Right renal pelvis (tissue), 4 donors: Measurements from ENCODE around the gene TMEM143. TPM values are rescaled to one million over a fixed set of nuclear protein-coding genes. Genes with fewer than 3 reads are reported as not detected.
"Not testable (repeated sequence)": the region's sequence is repeated elsewhere in the genome, so short reads cannot be mapped to it uniquely, and the experiment has no call there.

Source experiments
- DNase-seq, 4 donors: peaks; one replicate each; pipeline ENCODE4 v3.0.0-alpha.2; 2013; ENCODE audit warnings: low read depth in 4 of 4, low spot score in 3 of 4, missing footprints in 1 of 4
- polyA plus RNA-seq, 4 donors: library from polyadenylated mRNA; unstranded; fragments of 120-200 nt; gene quantifications; one replicate each; pipeline ENCODE4 v1.2.1, GENCODE V29; 2013; ENCODE audit not compliant: insufficient read length in 4 of 4

The TMEM143 gene
- polyA plus RNA-seq, 4 donors = 8.9 to 14.1 (median 11.2) TPM

DNA sequence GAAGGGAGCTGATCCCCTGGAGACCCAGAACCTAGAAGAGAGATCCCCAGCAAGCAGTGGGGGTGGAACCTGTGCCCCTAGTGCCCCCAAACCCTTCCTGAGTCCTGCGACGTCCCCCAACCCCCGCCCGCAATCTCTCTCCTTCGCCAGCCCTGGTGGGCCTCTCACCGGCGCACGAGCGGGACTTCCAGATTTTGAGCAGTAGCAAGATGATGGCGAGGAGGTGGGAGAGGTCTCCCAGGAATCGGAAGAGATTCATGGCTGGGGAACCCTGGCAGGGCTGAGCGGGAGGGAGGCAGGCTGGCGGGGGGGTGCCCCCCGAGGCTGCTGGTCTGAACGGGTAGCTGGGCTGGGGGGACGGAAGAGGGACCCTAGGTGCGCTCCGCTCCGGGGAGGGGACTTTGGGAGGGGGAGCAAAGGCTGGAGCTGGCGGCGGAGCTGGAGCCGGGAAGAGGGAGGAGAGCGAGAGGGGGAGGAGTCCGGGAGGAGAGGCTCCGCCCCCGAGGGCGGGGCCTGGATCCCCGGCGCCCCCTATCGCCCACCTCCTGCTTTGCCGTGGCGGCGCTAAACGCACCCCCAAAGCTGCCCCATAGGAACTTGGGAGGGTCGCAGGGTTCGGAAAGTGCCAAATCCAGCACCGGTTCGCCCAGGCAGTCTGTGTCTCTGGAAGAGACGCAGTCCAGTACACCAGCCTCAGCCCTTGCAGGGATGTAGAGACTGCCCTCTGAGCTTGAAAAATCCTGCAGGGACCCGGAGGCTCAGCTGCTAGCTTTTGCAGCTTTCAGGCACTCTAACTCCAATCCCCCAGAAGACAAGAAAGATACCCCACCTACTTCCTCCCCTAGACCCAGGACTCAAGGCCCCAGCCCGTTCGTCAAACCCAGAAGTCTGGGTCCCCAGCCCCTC, 27.6 kb upstream of the TMEM143 start, which contains the start of gene KDELR1:
Gene KDELR1, minus strand, starts transcription at position 452 of the 906 bp plus-strand sequence. Its CDS starts 193 bp downstream, at position 259.
- peak in 2 of 4 donors; percentile 61 to 78 for DNase-seq

DNA sequence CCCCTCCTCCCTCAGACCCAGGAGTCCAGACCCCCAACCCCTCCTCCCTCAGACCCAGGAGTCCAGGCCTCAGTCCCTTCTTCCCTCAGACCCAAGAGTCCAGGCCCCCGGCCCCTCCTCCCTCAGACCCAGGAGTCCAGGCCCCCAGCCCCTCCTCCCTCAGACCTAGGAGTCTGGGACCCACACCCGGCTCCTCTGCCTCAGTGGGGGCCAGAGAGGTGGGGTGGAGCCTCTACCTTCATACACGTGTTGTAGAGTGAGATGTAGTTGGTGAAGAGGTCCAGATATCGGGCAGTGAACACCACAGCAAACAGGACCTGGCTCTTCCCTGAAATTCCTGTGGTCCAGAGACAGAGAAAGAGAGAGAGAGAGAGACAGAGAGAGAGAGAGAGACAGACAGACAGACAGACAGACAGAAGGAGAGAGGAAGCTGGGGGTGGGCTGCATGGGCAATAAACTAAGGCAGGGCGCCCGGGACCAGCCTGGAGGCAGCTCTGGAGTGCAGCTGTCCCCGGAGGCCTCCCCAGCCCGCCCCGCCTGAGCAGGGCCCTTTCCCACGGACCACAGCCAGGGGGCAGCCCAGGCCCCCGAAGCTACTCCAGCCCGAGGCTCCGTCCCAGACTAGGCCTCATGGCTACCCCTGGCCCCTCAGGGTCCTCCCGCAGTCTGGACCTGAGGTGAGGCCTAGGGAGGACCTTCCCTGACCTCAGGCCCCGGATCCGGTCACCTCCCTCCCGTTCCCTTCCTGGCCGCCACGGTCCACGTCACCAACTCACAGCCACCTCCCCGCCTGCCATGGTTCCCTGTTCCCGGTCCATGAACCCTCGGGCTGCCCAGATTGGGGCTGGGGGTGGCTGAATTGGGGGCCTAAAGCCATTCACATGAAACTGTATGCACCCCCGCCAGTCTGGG, 26.7 kb upstream of the TMEM143 start:
- no peak for DNase-seq

DNA sequence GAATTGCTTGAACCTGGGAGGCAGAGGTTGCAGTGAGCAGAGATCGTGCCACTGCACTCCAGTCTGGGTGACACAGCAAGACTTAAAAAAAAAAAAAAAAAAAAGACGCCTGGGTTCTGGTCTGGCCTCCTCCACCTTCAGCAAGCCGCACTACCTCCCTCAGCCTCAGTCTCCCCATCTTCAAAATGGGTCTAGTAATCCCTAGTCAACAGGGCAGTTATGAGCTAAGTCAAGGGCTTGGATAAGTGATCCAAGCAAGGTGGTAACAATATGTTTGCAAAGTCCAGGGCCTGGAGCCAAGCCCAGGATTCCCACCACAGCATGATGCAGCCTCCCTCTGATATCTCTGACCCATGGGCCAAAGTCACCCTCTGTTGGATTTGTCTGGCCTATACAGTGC, 23.2 kb upstream of the TMEM143 start:
- DNase-seq = no peak

DNA sequence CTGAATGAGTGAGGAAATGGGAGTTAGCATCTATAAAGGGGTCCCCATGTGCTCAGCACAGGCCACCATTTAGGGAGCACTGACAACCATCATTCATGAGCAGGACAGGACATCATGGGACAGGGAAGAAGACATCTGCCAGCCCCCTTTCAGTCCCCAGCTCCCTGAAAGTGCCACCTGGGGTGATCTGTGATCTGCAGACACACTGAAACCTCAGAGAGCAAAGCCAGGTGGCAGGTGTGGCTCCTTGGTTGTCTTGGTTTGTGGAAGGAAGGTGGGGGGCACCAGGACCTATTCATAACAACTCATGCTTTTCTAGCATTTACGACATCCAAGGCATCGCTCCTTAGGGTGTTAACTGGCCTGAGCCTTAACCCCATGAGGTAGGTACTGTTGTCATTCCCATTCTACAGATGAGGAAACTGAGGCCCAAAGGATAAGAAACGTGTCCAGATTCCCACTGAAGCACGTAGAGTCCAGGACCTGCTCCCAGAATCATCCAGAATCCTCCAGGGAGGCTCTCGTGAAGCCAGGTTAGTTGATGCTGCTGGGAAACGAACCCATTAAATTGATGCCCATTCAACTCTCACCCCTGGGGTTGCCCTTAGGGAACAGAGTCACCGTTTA, 21.8 kb upstream of the TMEM143 start:
- DNase-seq = no peak

DNA sequence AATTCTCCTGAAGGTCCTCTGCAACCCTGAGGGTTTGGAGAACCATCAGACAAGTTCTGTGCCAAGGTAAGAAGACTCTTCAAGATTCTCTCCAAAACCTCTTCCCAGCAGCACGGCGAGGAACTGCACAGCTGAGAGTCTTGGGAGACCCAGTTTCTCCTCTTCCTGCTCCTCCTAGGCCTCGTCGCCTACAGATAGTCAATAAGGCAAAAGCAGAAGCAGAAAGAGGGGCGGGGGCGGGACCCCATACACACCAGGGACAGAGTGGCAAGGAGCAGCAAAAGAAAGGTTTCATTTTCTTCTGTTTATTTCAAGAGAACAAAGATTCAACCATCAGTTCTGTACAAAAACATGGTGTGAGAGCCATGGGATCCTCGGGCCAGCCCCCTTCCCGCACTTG, 18.5 kb upstream of the TMEM143 start:
- no peak for DNase-seq

DNA sequence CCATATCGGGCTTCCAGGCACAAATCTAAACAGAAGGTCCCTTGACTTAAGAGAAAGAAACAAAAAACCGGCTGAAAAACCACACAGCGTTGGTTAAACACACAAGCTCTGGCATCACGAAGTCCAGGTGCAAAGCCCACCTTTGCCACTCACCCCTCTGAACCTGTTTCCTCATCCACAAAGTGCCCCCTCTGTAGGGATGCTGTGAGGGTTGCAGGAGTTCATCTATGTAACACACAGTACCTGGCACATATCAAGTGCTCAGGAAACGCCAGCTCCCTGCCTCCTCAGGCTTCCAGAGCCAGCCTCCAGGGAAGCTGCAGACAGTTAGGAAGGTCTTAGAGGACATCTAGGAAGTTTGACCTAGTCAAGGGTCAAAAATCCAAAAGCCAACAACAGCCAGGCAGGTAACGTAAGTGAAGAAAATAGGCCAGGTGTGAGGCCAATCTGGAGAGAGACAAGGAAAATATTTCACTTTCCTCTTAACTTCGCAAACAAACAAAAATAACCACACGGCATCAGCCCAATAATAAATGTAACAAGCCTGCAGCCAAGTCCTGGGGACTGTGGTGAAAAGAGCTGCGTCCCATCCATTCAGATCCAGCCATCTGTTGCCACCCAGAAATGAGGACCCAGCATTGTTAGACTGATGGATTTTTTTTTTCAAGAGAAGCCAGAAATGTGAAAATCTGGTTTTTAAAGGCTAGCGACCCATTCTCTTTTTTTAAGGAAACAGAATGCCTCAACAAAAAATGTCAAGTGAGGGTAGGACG, 17.6 kb upstream of the TMEM143 start:
- DNase-seq = no peak

DNA sequence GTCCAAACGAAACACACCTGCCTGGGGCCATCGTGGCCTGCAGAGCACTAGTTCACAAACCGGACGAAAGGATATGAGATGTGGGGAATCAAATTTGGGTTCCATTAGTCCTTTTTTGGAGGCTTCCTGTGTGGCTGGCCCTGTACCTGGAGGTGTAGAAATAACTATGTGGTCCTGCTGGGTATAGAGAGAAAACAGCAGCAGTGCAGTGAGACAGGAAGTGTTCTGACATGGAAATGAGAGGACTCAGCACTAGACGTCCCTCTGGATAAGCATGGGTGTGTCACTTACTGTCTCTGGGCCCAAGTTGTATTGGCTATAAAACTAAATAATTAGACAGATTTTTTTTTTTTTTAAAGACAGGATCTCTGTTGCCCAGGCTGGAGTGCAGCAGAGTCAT, 15.3 kb upstream of the TMEM143 start:
- DNase-seq = no peak

DNA sequence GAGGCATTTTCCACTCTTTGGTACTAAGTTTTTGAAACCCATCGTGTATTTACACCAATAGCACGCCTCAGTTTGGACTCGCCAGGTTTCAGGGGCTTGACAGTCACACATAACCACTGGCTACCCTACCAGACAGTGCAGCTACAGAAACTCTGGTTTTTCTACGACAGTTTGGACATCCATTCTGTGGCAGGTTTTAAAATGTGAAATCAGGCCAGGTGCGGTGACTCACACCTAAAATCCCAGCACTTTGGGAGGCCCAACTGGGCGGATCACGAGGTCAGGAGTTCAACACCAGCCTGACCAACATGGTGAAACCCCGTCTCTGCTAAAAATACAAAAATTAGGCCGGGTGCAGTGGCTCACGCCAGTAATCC, 14.4 kb upstream of the TMEM143 start:
- DNase-seq = no peak

DNA sequence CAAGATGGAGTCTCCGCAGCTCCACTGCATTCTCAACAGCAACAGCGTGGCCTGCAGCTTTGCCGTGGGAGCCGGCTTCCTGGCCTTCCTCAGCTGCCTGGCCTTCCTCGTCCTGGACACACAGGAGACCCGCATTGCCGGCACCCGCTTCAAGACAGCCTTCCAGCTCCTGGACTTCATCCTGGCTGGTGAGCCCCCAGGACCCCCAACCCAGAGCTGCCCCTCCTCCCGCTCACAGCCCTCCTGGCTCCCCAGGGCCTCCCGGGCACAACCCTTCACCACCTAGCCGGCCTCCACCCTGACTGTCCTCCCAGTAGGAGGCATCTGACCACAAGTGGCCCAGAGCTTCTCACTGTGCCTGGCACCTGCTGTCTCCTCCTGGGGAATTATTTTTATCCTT, 9.8 kb upstream of the TMEM143 start:
- no peak for DNase-seq

DNA sequence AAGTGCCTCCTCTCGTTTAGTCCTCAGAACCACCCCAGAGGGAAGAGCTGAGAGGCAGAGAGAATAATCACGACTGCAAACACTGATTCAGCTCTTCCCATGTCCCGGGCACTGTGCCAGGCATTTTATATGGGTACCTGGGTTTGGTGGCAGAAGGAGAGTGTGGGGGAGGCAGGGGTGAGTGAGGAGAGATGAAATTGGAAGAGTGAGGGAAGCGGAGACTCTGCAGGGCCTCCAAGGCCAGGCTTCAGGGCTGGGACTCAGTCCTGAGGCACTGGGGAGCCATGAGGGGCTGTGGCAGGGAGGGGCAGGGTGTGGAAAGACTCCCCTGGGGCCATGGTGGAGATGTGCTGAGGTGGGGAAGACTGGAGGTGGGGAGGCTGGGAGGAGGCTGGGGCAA, 9.2 kb upstream of the TMEM143 start:
- no peak for DNase-seq

DNA sequence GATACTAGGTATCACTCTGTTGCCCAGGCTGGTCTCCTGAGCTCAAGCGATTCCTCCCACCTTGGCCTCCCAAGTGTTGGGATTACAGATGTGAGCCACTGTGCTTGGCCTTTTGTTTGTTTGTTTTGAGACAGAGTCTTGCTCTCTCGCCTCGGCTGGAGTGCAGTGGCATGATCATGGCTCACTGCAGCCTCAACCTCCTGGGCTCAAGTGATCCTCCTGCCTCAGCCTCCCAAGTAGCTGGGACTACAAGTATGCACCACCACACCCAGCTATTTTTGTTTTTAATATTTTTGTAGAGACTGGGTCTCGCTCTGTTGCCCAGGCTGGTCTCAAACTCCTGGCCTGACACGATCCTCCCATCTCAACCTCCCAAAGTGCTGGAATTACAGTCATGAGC, 8.0 kb upstream of the TMEM143 start:
- DNase-seq = not testable (repeated sequence)

DNA sequence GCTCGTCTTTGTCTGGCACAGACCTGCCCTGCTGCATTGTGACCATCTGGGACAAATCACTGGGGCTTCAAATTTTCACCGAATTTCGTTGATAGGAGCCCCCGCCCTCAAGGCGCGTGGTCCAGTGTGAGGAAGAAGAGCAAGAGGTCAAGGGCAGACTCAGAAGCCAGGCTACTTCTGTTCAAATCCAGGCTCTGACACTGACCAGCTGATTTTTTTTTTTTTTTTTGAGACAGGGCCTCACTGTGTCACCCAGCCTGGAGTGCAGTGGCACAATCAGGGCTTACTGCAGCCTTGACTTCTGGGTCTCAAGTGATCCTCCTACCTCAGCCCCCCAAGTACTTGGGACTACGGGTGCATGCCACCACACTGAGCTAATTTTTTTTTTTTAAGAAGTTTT, 7.6 kb upstream of the TMEM143 start:
- no peak for DNase-seq

DNA sequence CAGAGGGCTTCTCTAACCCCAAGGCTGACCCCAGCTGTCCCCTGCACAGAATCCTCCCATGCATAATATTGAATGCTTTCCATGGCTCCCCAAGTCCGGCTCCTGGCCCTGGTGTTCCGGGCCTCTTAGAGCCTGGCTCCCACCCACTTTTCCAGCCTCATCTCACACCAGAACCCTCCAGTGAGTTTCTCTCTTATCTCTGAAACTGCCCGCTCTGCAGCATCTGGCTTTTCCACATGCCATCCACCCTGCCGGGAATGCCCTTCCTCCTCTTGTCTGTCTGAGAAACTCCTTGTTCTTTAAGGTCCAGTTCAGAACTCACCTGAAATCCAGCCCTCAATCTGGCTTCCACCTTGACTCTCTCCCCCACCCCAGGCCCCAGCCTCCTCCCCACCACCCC, 7.2 kb upstream of the TMEM143 start:
- DNase-seq = no peak

DNA sequence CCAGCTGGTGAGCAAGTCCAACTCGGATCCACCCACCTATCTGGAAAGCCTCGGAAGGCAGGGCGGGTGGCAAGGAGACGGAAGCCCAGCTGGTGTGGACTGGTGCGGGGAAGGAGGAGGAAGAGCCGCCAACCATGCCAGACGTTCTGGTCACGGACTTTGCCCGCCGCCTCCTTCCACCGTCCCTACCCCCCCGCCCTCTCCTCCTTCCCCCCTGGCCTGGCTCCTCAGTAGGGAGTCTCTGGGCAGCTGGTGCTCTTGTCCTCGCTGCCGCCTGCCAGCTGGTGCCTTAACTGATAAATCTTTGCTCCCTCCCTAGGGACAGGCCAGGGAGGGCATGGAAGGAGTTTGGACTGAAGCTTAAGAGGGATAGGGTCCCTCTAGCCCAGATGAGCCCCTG, 5.2 kb upstream of the TMEM143 start:
- no peak for DNase-seq

DNA sequence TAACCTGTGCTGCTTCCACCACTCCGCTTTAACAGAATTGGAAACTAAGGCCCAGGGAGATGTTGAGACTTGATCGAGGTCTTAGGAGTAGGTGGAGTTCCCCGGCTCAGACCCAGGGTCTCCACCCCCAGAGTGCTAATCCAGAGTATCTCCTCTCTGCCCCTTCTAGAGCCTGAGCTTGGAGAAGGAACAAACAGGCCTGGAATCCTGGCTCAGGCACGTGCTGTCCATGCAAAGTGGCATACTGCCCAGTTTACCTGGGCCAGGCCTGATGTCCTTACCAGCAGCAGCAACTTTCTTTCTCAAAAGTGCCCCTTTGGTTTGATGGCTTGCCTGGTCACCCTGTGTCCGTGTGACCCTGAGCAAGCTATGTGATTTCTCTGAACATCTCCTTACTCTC, 4.1 kb upstream of the TMEM143 start:
- no peak for DNase-seq

DNA sequence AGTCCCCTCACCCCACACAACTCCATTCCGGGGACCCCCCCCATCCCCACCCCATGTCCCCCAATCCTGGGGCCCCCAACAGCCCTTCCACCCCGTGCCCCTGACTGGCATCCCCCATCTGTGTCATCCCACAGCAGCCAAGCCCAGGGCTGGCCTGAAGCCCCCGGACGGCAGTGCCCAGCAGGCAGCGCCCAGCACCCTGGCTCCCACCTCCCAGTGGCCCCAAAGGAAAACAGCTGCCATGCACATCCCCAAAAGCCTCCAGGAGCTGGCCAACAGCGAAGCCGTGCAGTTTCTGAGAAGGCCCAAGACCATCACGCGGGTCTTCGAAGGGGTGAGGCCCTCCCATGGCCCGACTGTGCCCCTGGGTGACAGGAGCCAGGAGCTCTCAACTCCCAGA, 1.9 kb upstream of the TMEM143 start:
- DNase-seq = no peak

DNA sequence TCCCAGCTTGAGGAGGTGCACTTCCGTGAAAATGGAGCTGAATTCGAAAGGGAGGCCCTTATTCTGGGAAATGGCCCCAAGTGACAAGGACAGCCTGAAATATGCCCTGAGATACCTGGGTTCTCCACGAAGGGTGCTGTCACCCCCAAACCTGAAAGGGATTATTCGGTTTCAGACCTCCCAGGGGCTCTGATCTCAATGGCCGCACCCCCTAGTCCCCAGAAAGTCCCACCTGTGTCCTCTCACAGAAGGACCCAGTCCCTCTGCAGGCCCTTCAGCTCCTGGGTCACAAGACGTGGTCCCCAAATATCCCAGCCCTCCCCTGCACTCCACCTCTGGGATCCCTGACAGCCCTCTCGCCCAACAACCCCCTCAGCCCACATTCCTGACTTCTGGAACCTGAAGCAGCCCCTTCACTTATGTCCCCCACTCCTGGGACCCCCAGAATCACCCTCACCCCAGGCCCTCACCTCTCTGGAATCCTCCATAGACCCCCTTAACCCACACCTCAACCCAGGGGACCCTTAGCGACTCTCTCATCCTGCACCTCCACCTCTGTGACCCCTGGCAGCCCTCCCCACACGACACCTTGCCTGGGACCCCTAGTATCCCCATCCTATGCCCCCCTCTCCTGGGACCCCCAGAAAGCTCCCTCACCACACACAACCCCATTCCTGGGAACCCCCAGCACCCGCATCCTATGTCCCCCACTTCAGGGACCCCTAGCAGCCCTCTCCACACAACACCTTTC, 1.0 kb upstream of the TMEM143 start:
- no peak for DNase-seq

DNA sequence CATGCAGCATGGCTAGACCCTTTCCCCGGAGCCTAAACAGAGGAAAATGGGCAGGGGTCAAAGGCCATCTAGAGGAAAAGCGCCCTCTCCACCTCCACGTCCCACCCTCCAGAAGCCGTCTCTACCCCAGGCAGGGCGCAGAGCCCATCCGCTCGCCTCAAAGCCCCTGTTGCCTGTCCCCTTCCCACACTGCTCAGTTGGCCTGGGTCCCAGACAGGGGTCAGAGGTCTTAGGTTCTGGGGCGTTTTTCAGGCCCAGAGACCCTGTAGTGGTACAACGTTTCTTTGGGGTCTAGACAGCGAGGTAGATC, 285 bp downstream of the TMEM143 start:
- peak in 1 of 4 donors; percentile 36 for DNase-seq

DNA sequence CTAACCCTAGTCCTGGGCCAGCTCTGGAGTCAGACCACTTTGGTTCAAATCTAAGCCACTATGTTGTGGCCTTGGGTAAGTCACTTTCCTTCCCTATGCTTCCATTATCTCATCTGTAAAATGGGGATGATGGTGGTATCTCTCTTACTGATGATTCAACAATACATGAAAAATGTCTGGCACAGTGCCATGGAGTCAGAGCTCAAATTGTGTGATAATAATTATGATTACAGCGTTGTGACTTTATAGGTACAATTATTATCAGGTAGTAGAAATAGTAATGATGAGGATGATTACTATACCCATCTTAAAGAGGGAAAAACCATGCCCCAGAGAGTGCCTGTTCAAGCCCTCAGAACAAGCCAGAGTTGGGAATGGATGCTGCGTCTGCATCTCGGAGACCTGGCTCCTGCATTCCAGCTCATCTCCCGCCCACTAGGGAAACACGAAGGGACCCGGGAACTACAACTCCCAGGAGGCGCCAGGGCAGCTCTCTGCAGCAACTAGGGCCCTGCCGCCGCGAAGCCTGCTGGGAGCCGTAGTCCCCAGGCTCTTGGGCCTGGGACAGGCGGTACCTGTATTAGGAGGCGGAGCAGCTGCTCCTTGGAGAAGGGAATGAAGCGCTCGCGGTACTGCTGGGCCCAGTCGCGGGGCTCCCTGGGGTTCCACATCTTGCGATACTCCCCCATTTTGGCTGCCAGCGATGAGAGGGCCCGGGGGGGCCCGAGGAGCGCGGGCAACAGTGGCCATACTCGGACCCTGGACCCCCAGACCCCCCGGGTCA, 832 bp downstream of the TMEM143 start:
- DNase-seq = peak; percentile 86 to 92 (median 88)
